Prostate gland (tissue), 2 donors: ENCODE data around the gene ZNF10.

ENCODE experiments used
- CTCF ChIP-seq, 4 experiments: fragments of 200-600 bp in 2 of 4; fragments of 450-650 bp in 2 of 4; sonication (generic) in 2 of 4; IDR thresholded peaks; 1 replicate in 3 of 4; 2 replicates in 1 of 4; pipeline ENCODE4 v1.5.1; 2016 to 2019; ENCODE audit warnings: antibody characterized with exemption in 4 of 4, mild to moderate bottlenecking in 2 of 4, moderate library complexity in 2 of 4
- POLR2A ChIP-seq: fragments of 450-650 bp; IDR thresholded peaks from one replicate; pipeline ENCODE4 v1.6.1; 2016; ENCODE audit warnings: antibody characterized with exemption, mild to moderate bottlenecking
- POLR2AphosphoS5 ChIP-seq: sonication (generic); formaldehyde crosslinking; IDR thresholded peaks from one replicate; pipeline ENCODE4 v1.6.1; 2017; ENCODE audit warnings: antibody characterized with exemption

GRCh38 chr12:133124674-133125073 lies 5.8 kb upstream of the ZNF10 start:
- no peak for TF ChIP-seq CTCF (IDR thresholded peaks at IDR 0.05)
- TF ChIP-seq POLR2A: no peak
- TF ChIP-seq POLR2AphosphoS5: no peak
